ENCODE data around the gene GIGYF2. TPM values are rescaled to one million over a fixed set of nuclear protein-coding genes. Genes with fewer than 3 reads are reported as not detected.
"Not testable (repeated sequence)": the region's sequence is repeated elsewhere in the genome, so short reads cannot be mapped to it uniquely, and the experiment has no call there.

GIGYF2 gene
- total RNA-seq, 1 donor from 2014 or later = 60.2 TPM

DNA sequence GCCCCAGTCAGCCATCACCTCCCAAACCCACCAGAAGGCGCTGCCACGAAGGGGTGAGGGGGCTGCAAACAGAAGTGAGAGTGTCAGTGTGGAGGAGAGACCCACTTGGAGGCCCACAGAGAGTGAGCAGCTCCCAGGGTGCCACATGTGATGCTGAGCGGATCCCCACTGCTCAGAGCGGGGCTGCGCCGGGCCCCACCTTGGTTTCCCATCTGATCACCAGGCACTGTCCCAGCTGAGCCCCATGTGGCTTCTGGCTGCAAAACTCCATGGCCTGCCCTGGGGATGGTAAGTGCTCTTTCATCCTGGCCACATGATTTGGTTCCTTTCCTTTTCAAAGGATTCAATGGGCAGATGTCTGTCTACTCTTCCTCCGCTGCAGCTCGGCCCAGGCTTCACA, 196.7 kb downstream of the GIGYF2 start:
- ATAC-seq (ENCODE audit: poor library complexity) (no peak), DNase-seq (peak; percentile 30)
- intact Hi-C loops (cut with DNase I) = no loop called here

DNA sequence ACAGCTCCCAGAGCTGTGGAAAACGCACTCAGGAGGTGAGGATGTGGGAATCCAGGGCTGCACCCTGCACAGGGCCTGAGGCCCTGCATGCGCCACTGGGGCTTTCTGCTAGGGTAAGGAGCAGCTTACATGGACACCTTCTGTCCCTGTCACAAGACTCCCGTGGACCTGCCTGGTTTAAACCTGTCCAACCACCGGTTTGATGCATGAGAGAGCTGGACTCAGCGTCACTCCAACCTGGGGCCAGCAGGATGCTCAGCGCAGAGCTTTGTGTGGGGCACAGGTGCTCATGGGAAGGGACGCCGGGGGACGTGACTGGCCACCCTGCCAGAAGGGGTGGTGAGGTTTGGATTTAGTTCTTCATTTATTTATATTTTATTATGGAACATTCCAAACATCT, 197.1 kb downstream of the GIGYF2 start:
- intact Hi-C loops (cut with DNase I) = no loop called here
- ATAC-seq (ENCODE audit: poor library complexity) (no peak), DNase-seq (peak; percentile 16)

DNA sequence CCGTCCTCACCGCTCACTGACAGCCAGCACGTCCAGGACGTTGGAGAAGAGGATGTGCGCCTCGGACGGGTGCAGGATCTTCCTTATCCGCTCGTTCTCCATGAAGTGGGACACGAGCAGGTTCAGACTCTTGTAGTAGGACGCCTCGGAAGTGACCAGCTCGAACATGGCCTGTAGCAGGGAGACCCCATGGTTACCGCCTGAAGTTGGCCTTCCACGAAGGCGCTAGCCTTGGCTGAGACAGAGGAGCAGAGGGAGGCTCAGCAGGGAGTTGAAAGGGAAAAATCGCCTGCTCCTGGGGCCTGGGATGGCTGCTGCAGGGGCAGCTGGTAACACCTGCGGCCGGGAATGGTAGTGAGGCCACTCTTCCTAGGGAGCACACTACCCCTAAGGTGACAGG, 197.6 kb downstream of the GIGYF2 start:
- no peak for ATAC-seq (ENCODE audit: poor library complexity)

GRCh38 chr2:232896111-232896510, 199.0 kb downstream of the GIGYF2 start:
- no peak for ATAC-seq (ENCODE audit: poor library complexity)
- intact Hi-C loops (cut with DNase I) = no loop called here
- DNase-seq = no peak

More for the DNA sequence above, 197.6 kb downstream of the GIGYF2 start:
- DNase-seq = peak; percentile 21
- intact Hi-C loops (cut with DNase I) = no loop called here

DNA sequence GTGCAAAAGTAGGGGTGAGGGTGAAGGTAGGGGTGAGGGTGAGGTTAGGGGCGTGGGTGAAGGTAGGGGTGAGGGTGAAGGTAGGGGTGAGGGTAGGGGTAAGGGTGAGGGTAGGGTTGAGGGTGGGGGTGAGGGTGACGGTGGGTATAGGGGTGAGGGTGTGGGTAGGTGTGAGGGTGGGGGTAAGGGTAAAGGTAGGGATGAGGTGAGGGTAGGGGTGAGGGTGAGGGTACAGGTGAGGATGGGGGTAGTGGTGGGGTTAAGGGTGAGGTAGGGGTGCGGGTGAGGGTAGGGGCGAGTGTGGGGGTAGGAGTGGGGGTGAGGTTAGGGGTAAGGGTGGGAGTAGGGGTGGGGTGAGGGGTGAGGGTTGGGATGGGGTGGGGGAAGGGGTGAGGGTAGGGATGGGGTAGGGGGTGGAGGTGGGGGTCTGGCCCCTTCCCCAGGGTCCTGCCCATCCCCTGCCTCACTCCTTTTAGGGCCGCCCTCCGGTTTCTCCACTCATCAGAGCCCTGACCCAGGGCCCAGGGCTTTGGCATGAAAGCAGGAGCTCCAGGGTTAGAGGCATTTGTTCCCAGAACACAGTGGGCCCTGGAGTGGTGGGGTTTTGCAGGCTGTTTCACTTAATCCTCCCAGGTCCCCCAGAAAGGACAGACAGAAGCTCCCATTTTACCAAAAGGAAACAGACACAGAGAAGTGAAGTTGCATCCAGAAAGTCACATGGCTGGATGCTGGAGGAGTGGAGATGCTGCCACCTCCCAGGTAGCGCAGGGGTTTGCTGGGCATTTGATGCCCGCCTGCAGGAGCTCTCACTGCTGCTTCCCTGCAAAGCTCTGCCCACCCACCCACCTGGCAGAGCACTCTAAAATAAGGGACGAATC, 199.8 kb downstream of the GIGYF2 start:
- DNase-seq = peak; percentile 10
- ATAC-seq (ENCODE audit: poor library complexity) = no peak
- intact Hi-C loops (cut with DNase I) = no loop called here

DNA sequence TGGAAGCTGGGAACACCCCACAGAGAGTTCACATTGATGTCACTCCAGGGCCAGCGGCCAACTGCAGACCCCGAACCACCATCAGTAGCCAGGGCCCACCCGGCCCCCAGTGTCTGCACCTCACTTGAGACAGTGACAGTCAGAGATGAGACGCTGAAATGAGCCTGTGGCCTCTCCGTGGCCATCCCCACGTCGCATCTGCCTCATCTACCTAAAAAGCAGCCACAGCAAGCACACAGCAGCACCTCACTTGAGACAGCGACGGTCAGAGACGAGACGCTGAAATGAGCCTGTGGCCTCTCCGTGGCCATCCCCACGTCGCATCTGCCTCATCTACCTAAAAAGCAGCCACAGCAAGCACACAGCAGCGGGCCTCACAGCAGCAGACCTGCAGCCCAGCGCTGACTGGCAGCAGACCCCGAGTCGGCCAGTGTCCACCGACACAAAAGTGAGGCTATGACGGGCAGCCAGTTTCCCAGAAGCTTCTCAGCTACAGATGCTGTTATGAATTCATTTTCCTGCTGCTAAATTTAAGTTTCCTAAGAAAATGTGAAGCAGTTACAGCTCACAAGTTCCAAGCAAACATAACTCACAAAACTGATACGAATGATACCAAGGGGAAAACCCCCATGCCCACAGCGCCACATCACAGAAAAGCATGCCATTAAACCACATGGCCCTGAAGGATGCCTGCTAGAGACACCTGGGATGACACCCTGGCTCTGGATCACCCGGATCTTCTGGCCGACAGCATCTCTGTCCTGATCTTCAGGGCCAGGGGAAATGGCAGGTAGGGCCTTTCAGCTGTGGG, 200.7 kb downstream of the GIGYF2 start:
- DNase-seq (peak; percentile 9), ATAC-seq (ENCODE audit: poor library complexity) (no peak)
- intact Hi-C loops (cut with DNase I) = no loop called here

GRCh38 chr2:232898592-232899543, 201.7 kb downstream of the GIGYF2 start:
- DNase-seq (no peak), ATAC-seq (ENCODE audit: poor library complexity) (no peak)
- intact Hi-C loops (cut with DNase I) = no loop called here

DNA sequence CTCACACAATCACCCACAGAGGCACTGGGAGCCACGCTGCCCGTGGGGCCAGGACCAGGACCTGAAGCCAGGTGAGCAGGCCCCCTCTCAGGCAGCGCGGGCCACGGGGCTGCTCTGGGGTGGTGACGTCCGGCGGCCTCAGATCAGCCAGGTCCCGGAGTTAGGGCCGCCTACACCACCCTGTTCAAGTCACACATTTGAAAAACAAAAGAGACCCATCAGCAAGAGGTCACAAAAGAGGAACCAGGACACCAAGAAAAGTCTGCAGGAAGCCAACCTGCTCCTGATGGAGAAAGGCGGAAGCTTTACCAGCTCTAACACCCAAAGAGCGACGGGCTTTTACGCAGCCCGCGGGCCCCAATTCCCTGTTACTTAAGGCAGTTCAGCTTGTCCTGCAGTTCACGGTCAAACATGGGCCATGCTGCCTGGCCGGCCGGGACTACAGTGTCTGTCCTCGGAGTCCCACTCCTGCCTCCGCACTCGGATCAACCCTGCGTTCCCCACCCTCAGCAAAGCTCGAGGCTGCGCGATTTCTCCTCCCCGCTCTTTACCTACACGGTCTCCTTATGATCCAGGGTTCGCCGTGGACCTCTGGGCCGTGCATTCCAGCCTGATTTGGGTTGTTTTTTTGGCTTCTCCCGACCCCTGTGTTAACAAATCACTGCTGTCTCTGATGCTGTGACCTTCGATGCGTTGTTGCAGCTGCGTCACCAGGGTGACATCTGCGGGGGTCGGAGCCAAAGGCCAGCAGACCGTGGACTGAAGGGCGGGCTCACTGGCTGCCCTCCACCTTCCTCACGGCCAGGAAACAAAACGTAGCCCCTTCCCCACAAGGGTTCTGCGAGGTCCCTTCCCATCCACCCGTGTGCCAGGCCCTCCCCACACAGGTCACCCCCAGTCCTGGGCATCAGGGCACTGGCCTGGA, 203.9 kb downstream of the GIGYF2 start:
- intact Hi-C loops (cut with DNase I) = no loop called here
- DNase-seq (no peak), ATAC-seq (ENCODE audit: poor library complexity) (no peak)

DNA sequence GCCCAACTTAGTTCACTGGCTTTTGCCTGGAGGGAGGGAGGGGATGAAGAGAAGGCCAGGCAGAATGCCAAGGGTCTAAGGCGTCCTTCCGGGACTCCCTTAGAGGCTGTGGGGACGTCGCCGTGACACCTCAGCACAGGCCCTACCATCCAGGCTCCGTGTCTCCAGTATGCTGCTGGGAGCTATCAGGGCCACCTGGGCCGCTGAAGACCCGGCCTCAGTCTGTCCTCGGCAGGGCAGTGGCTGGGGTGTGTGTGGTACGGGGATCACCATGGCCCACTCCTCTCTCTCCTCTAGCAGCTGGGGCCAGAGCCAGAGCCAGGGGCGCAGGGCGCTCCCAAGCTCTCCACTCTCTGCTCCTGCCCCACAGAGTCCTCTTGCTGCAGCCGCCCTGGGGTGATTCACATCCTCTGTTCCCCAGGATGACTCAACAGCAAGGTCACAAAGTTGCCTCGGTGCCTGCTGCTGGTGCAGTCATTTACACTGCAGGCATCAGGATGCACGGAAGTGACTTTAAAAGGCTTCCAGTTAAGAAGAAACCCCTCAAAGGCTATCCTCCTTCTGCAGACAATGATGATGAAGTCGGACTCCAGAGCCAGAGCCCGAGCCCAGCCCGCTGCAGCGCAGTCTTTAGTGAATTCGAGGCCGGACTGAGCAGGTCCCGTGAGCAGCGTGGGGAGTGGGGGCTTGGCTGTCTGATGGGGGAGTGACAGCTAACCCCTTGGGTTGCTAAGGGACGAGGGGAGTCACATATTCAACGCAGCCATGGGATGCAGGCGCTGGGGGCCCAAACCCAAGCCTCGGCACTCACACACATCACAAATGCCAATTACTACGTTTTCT, 204.8 kb downstream of the GIGYF2 start:
- no peak for DNase-seq
- ATAC-seq (ENCODE audit: poor library complexity) = no peak
- intact Hi-C loops (cut with DNase I) = no loop called here

DNA sequence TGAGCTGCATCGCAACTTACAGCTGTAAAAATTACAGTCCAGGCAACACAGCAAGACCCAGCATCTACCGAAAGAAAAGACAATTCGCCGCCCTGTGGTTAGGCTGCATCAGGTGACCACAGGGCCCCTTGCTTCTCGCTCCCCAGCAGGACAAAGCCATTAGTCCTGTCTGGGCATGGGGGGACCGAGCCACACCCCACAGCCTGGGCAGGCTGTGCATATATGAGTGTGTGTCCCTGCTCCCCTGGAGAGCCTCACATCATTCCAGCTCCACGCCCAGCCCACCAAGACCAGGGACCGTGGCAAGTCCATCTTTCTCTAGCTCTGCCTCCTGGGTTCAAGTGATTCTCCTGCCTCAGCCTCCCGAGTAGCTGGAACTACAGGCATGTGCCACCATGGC, 206.9 kb downstream of the GIGYF2 start:
- intact Hi-C loops (cut with DNase I) = no loop called here
- DNase-seq = no peak

GRCh38 chr2:232906867-232907717, 210.0 kb downstream of the GIGYF2 start:
- intact Hi-C loops (cut with DNase I); ATAC-seq (ENCODE audit: poor library complexity): not testable (repeated sequence)

More for the DNA sequence above, 206.9 kb downstream of the GIGYF2 start:
- ATAC-seq (ENCODE audit: poor library complexity) = no peak

GRCh38 chr2:232907718-232908085, 210.6 kb downstream of the GIGYF2 start:
- intact Hi-C loops (cut with DNase I); ATAC-seq (ENCODE audit: poor library complexity); DNase-seq: not testable (repeated sequence)

More at GRCh38 chr2:232906867-232907717, 210.0 kb downstream of the GIGYF2 start:
- DNase-seq = not testable (repeated sequence)

DNA sequence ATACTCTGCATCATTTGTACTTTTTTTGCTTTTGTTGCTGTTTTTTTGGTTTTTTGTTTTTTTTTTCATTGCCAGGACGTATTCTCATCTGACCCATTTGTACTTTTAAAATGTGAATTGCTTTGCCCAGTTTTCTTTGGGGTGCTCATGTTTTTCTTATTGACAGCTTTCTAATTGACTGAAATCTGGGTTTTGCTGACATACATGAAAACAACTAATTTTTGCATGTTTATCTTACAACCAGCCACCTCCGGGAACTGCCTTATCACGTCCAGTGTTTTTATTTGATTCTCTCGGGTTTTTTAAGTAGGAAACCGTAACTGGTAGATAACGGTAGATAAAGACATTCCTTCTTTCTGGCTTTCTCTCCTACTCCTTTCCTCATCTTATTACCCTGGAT, 211.6 kb downstream of the GIGYF2 start:
- intact Hi-C loops (cut with DNase I) = no loop called here
- DNase-seq (no peak), ATAC-seq (ENCODE audit: poor library complexity) (no peak)

Data from Right ventricle myocardium superior (tissue), 1 donor.